VCaP (cell line): ENCODE results near the gene PNMA8A.

Experiments used
- H3K27ac ChIP-seq: fragments of 450-650 bp; 2 replicates; pipeline ENCODE4 v1.5.1; 2017
- TF ChIP-seq, protein P1 (sequence below): fragments of 450-650 bp; conservative IDR thresholded peaks from 2 replicates; pipeline ENCODE4 v1.5.1; 2017; ENCODE audit warnings: mild to moderate bottlenecking, moderate library complexity

PNMA8A gene

GRCh38 chr19:46496304-46496703 lies 24.9 kb upstream of the PNMA8A start:
- TF ChIP-seq, protein P1, sequence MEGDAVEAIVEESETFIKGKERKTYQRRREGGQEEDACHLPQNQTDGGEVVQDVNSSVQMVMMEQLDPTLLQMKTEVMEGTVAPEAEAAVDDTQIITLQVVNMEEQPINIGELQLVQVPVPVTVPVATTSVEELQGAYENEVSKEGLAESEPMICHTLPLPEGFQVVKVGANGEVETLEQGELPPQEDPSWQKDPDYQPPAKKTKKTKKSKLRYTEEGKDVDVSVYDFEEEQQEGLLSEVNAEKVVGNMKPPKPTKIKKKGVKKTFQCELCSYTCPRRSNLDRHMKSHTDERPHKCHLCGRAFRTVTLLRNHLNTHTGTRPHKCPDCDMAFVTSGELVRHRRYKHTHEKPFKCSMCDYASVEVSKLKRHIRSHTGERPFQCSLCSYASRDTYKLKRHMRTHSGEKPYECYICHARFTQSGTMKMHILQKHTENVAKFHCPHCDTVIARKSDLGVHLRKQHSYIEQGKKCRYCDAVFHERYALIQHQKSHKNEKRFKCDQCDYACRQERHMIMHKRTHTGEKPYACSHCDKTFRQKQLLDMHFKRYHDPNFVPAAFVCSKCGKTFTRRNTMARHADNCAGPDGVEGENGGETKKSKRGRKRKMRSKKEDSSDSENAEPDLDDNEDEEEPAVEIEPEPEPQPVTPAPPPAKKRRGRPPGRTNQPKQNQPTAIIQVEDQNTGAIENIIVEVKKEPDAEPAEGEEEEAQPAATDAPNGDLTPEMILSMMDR, result no peak
- no peak overlapping the region for H3K27ac ChIP-seq

- H3K27ac ChIP-seq, result no peak within 1 kb of the TSS
Observed at GRCh38 chr19:46495786-46496099, 24.4 kb upstream of the PNMA8A start, which contains the start of gene PNMA8B. TSS of gene PNMA8B (minus strand) at chr19:46495867. CDS start at chr19:46495465, 402 bp downstream.

DNA sequence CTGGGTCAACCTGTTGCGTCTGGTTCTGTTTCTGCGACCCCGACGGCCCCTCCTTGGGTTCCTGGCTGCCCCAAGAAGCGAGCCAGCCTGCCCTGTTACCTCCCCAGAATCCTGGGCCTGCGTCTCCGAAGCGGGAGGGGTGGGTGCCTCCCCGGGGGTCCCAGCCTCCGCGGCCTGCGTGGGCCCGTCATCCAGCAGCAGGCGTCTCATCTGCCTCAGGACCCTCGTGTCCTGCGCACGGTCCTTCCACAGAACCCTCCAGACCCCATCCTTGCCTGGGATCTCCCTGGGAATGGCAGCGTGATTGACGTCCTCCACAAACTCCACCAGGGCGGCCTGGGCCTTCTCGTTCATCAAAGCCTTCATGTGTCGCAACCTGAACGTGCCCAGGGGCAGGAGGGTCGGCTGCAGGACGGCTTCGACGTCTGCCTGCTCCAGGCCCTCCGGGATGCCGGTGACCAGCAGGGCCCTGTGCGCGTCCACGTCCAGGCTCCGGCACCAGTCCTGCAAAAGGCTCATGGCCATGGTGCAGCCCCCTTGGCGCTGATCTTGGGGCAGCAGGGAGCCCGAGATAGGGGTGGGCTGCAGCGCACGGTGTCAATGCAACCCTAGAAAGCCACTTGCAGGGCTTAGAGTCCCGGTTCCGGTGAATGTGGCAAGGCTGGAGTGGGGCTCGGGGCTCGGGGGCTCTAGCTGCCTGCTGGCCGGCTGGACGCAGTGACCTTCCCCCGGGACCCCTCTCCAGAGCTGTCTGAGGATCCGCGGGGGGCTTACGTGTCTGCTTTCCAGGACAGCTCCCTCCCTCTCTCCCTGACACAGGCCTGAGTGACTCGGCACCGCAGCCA lies 23.8 kb upstream of the PNMA8A start:
- H3K27ac ChIP-seq, result no peak overlapping the region
- TF ChIP-seq, protein P1, result no peak

More at GRCh38 chr19:46495786-46496099, 24.4 kb upstream of the PNMA8A start, which contains the start of gene PNMA8B:
- TF ChIP-seq, protein P1, result no peak

GRCh38 chr19:46494146-46494940 lies 23.0 kb upstream of the PNMA8A start:
- H3K27ac ChIP-seq, result no peak overlapping the region
- TF ChIP-seq, protein P1, result no peak

DNA sequence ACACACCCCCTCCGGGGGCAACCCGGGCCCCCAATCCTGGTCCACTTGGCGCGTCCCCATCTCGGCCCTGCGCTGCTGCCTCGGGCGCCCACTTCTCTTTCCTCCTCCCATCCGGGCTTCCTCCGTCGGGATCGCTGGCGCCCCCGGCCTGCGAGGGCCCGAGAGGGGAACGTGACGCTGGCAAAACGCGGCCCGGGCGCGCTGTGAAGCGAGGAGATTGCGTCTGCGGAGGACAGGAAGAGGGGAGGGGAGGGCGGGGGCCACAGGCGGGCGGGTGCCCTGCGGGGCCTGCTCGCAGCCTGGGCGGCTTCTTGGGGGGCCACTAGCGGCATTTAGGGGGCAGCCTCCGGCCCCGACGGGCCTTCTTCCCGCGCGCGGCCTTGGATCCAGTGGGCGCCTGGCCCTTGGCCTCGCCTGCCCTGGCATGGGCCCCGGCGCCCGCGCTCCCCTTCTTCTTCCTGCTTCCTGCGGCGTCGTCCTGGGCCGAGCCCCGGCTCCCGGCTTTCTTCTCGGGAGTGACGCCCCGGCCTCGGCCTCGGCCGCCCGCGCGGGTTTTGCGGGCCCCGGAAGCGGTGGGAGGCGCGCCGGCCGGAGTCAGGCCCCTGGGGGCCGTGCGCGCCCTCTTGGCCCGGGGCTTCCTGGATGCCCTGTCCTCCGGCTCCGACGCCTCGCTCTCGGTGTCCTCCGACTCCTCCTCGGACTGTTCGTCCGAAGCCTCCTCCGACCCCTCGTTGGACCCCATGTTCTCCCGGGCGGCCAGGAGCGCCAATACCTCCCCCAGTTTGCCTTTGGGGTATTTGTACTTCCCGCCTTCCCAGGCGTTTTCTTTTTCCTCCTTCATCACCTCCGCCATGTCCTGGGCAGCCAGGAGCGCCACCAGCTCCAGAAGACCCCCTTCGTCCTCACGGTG lies 22.1 kb upstream of the PNMA8A start:
- TF ChIP-seq, protein P1, result no peak
- no peak overlapping the region for H3K27ac ChIP-seq

DNA sequence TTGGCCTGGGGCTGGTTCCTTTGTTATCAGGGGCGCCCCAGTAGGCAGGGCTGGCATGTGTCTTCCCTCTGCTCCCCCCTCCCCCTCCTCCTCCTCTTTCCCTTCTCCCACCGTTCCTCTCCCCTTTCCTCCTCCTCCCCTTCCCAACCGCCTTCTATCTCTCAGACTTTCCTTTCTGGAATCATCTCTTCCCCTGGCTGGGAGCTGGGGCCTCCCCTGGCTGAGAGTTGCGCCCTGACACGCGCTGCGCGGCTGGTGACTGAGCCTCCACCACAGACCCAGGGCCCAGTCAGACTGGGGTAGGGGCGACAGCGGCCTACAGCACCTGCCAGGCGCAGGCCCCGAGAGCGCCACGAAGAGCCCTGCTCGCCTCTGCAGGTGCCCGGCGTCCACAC lies 21.5 kb upstream of the PNMA8A start:
- TF ChIP-seq, protein P1, result no peak
- H3K27ac ChIP-seq, result no peak overlapping the region
